Posterior cingulate gyrus (tissue), 11 donors: ENCODE measurements around the gene GALNT17.

Experiments used
- DNase-seq, 10 donors: peaks; one replicate each; pipeline versions ENCODE4 v3.0.0 to v3.0.0-alpha.2; 2020 to 2021; ENCODE audit warnings: mixed read lengths in 3 of 10
- intact Hi-C: fragments of 100-400 bp; cut with DNase I; formaldehyde crosslinking; loops from one replicate; pipeline ENCODE4 v1.15.1; 2023

Gene GALNT17

GRCh38 chr7:71132127-71132376 is at the start of gene GALNT17:
Gene GALNT17 (plus strand): TSS chr7:71132144.
- intact Hi-C loops, result no loop called here
- no peak for DNase-seq

GRCh38 chr7:71095266-71095860 is 36.6 kb upstream of the GALNT17 start:
- no peak for DNase-seq
- intact Hi-C loops, result no loop called here

GRCh38 chr7:71096351-71096750 is 35.6 kb upstream of the GALNT17 start:
- DNase-seq, result no peak
- intact Hi-C loops, result no loop called here

DNA sequence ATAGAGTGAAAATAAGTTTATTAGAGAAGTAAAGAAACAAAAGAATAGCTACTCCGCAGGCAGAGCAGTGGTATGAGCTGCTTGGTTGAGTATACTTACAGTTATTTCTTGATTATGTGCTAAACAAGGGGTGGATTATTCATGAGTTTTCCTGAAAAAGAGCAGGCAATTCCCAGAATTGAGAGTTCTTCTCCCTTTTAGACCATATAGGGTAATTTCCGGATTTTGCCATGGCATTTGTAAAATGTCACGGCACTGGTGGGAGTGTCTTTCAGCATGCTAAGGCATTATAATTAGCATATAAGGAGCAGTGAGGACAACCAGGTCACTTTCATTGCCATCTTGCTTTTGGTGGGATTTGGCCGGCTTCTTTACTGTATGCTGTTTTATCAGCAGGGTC is 25.7 kb upstream of the GALNT17 start:
- DNase-seq, result no peak

GRCh38 chr7:71112436-71112835 is 19.5 kb upstream of the GALNT17 start:
- DNase-seq, result no peak
- intact Hi-C loops, result no loop called here

More for the DNA sequence above, 25.7 kb upstream of the GALNT17 start:
- intact Hi-C loops, result no loop called here

DNA sequence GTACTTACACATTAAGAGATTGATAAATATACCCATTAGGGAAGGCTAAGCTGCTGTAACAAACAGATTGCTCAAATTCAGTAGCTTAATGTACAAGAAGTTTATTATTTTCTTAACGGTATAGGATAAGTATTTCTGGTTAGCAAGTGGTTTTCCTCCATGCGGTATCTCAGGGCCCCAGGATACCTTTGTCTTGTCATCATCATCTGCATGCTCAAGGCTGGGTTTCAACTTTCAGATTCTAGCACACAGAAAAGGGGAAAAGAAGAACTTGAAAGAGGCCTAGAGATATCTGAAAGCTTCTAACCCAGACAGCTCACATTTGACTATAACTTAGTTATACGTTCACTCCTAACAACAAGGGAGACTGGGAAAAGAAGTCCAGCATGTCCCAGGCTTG is 11.8 kb upstream of the GALNT17 start:
- intact Hi-C loops, result no loop called here
- DNase-seq, result no peak

GRCh38 chr7:71129126-71129525 is 2.8 kb upstream of the GALNT17 start:
- DNase-seq, result no peak
- intact Hi-C loops, result no loop called here

GRCh38 chr7:71130031-71130679 is 1.8 kb upstream of the GALNT17 start:
- intact Hi-C loops, result no loop called here
- no peak for DNase-seq

DNA sequence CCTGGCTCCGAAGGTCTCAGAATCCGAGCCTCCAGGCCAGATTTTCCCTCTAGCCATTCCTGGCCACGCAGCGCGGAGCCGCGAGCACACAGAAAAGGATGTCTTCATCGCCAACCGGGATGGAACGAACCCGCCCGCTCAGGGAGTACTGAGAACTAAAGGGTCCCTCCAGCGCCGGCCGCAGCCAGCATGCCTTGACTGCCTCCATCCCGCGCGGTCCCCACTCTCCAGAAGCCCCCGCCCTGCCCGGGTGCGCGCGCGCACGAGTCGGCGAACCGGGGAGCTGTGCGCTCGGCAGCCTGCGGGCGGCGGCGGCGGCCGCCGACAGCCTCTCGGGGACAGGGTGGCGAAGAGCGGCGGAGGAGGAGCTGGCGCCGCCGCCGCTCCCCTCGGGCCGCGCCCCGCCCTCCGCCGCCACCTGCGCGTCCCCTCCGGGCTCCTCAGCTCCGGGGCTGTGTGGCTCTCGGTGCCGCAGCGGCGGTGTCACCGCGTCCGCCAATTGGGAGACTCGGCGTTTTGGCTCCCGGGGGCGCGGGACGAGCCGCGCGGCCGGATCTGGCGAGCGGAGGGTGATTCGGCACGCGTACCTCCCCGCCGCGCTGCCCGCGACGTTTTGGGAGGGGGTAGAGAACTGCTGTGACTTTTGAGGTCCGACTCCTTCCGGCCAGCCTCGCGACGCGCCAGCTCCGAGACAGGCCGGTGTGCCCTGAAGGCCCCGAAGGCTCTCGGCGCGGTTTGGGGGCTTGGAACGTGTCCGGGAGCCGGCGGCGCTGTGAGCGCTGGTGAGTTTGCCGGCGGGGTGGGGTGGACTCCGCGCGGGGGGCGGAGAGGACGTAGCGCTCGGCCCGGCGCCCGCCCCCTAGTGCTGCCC is 453 bp upstream of the GALNT17 start:
- DNase-seq, result peak; percentile 24 to 96 (median 78)
- intact Hi-C loops, result no loop called here

DNA sequence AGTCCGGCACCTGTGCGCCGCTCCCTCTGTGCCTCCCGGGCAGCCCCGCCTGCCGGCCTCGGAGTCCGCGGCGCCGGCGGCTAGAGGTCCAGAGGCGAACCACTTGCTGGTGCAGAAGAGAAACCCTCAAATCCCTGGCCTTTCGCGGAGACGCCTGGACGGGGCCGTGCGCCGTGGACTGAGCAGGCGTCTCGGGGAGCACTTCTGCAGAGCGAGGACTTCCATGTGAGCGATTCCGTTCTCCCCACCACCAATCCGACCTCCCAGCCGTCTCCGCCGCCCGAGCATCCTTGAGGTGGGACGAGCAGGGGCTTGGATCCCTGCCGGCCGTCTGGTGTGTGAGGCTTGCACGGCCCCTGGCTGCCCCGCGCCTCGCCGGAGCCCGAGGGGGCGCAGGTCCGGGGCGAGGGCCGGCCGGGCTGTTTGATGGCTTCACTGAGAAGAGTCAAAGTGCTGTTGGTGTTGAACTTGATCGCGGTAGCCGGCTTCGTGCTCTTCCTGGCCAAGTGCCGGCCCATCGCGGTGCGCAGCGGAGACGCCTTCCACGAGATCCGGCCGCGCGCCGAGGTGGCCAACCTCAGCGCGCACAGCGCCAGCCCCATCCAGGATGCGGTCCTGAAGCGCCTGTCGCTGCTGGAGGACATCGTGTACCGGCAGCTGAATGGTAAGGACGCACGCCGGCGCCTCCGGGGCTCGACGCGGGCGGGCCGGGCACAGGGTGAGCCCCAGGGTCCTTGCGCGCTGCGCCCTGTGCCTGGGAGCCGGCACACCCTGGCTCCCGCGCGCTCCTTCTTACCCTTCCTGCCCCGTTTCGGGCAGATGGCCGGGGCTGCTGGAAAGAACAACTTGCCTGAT is 660 bp downstream of the GALNT17 start:
- intact Hi-C loops, result no loop called here
- DNase-seq, result peak in 6 of 10 donors; percentile 10 to 89 (median 54)

- DNase-seq, result peak in 2 of 10 donors; percentile 19 to 76
Observed at GRCh38 chr7:71133232-71133622, 1.3 kb downstream of the GALNT17 start.

GRCh38 chr7:71133856-71134255 is 1.9 kb downstream of the GALNT17 start:
- no peak for DNase-seq
- intact Hi-C loops, result no loop called here

More at GRCh38 chr7:71133232-71133622, 1.3 kb downstream of the GALNT17 start:
- intact Hi-C loops, result no loop called here

- intact Hi-C loops, result no loop called here
- DNase-seq, result no peak
Observed at GRCh38 chr7:71135116-71135515, 3.2 kb downstream of the GALNT17 start.

- no peak for DNase-seq
- intact Hi-C loops, result no loop called here
Observed at GRCh38 chr7:71135663-71136062, 3.7 kb downstream of the GALNT17 start.

DNA sequence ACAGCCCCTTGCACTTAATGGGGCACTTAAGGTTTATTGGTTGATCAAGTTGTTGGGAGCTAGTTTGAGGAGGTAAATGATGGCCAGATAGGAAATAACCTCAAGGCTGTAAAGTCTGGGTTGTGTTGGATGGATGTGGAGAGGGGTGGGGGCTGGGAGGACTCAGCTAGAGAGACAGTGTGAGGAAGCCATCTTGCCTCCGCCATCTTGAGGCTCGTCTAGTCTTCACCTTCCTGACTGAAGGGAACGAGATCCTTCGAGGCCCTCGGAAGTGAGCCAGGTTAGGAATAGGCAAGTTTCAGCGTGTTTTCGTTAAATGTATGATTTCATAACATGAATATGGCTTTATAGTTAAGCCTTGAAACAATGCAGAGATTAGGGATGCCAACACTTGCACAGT is 5.5 kb downstream of the GALNT17 start:
- intact Hi-C loops, result no loop called here
- no peak for DNase-seq

GRCh38 chr7:71140264-71140663 is 8.3 kb downstream of the GALNT17 start:
- DNase-seq, result no peak
- intact Hi-C loops, result loop anchor here (10.0 kb wide), 1 partner anchor 65 kb away; no protein-coding TSS in a partner anchor

DNA sequence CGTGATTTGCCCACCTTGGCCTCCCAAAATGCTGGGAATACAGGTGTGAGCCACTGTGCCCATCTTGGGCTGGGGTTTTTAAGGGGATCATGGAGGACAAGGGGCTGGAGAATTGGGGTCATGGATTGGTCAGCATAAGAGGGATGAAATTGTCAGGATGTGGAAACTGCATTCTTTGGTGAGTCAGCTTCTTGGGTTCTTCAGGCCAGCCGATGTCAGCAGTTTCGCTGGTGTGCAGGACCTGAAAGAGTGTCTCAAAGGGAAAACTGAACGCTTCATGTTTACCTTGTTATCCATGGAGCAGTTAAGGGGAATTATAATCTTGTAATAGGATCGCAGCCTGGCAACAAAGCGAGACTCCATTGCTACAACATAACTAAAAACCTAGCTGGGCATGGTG is 13.0 kb downstream of the GALNT17 start:
- no peak for DNase-seq
- intact Hi-C loops, result loop anchor here (10.0 kb wide), 1 partner anchor 60 kb away; no protein-coding TSS in a partner anchor

GRCh38 chr7:71145906-71146901 is 14.3 kb downstream of the GALNT17 start:
- intact Hi-C loops, result loop anchor here (10.0 kb wide), 1 partner anchor 59 kb away; no protein-coding TSS in a partner anchor
- DNase-seq, result no peak

DNA sequence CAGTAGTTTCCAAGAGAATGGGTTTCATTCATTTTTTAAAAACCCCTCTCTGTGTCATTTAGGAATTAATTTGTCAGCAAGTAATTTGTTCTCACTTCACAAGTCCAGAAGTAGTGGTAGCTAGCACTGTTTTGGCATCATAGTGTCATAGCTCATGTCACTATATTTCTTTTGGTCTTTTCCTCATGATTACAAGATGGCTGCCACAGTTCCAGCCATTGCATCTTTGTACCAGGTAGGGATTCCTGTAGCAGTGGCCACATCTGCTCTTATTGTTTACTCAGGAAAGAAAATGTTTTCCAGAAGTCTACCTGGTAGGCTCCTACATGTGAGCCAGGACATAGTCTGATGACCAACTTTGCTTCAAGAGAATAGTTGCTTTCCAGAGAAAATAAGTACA is 16.2 kb downstream of the GALNT17 start:
- no peak for DNase-seq
- intact Hi-C loops, result loop anchor here (10.0 kb wide), 1 partner anchor 57 kb away; no protein-coding TSS in a partner anchor
